Measurements from ENCODE around the gene TGFBR1. TPM values are rescaled to one million over a fixed set of nuclear protein-coding genes. Genes with fewer than 3 reads are reported as not detected.
A peak's percentile ranks its signal among the peaks of the same experiment; 100 is the strongest.

Gene TGFBR1
- total RNA-seq, 1 donor from 2014 or later, result 138 TPM

DNA sequence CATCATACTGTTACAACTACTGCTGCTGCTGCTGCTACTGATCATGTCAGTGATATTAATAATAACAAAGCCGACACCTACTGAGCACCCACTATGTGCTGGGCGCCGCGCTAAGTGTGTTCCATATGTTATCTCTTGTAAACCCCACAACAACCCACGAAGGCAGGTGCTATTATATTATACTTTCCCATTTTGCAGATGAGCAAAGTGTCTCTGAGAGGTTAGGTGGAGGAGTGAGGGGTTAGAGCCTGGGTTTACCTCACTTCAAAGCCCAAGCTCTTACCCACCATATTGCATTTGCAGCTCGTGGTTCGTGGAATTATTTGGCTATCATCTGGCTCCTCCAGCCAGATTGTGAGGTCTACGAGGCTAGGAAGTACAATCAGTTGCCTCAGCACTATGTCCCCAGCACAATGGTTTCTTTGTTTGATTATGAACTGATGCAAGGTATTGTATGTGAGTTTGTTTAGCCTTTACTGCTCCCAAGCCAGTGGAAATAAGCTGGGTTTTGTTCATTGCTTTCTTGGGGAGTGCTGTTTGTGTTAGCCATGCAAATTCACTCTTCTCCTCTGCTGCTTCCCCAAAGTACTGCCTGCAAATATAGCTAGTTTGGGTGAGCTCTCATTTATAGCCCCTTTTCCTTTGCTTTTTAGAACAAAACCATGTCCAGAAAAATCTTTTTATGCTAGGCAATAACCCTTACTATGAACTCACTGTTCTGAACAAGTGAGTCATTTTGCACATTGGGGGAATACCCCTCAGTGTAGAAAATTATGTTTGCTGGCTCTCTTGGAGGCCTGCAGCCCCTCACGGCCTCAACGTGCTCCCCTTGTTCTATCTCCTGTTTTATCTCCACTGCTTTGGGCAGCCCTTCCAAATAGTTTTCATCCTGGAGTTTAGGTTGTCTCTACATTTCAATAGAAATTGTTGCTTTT is 68.9 kb downstream of the TGFBR1 start:
- H3K27me3 ChIP-seq, result no peaks in the 10 kb centered on the region
- no peaks in the 10 kb centered on the region for H3K9me3 ChIP-seq (ENCODE audit: low read depth)
- no peaks in the 10 kb centered on the region for H3K9me3 Mint-ChIP-seq
- peak overlapping the region; percentile 66 for H3K4me2 ChIP-seq
- peak overlapping the region; percentile 2 for H3K4me3 Mint-ChIP-seq
- no peaks in the 10 kb centered on the region for H3K79me2 ChIP-seq (ENCODE audit: low read depth)
- no peak overlapping the region for H3K9ac ChIP-seq
- no peak overlapping the region for H2AFZ ChIP-seq (replicated peaks)
- H4K20me1 ChIP-seq (ENCODE audit: low read depth), result no peaks in the 10 kb centered on the region
- H3K36me3 ChIP-seq, result no peaks in the 10 kb centered on the region
- peak overlapping the region; percentile 3 for H3K4me3 ChIP-seq
- no peaks in the 10 kb centered on the region for H3K36me3 Mint-ChIP-seq
- H3K27me3 Mint-ChIP-seq (ENCODE audit: insufficient read depth, low read depth), result peaks cover 12% of the 10 kb centered on the region
- DNase-seq (ENCODE audit: low spot score), result peak; percentile 69
- H3K4me1 ChIP-seq, result peaks cover 68% of the 10 kb centered on the region
- H3F3A ChIP-seq (ENCODE audit: low read depth), result peaks cover 59% of the 10 kb centered on the region
- H3K4me1 Mint-ChIP-seq, result peaks cover 65% of the 10 kb centered on the region
- H3K27ac Mint-ChIP-seq, result peak overlapping the region; percentile 57
- peak overlapping the region; percentile 94 for H3K27ac ChIP-seq
- no peak for TF ChIP-seq EZH2phosphoT487 (IDR thresholded peaks at IDR 0.05)
- TF ChIP-seq, protein P1, sequence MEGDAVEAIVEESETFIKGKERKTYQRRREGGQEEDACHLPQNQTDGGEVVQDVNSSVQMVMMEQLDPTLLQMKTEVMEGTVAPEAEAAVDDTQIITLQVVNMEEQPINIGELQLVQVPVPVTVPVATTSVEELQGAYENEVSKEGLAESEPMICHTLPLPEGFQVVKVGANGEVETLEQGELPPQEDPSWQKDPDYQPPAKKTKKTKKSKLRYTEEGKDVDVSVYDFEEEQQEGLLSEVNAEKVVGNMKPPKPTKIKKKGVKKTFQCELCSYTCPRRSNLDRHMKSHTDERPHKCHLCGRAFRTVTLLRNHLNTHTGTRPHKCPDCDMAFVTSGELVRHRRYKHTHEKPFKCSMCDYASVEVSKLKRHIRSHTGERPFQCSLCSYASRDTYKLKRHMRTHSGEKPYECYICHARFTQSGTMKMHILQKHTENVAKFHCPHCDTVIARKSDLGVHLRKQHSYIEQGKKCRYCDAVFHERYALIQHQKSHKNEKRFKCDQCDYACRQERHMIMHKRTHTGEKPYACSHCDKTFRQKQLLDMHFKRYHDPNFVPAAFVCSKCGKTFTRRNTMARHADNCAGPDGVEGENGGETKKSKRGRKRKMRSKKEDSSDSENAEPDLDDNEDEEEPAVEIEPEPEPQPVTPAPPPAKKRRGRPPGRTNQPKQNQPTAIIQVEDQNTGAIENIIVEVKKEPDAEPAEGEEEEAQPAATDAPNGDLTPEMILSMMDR (IDR thresholded peaks at IDR 0.05), result no peak
- no peak for TF ChIP-seq EZH2 (IDR thresholded peaks at IDR 0.05)

DNA sequence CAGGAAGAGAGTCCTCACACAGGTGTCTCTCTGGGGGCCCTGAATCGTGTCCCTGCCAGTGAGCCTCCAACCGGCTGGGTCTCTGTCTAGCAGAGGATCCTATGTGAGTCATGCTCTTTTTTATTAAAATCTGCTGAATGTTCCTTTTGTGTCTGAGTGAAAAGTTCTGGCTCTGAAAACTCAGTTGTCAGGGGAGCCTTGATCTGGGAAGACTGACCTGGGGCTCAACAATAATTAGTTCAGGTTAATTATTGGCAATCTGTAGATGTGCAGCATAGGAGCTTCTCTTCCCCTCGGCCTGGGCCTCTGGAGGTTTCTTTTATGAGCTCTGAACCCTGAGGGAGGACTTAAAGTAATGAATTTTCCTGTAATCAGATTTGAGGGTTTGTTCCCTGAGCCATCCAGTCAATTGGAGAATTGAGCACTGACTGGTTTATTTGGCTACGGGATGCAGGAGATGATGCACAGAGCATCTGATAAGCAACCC is 71.7 kb downstream of the TGFBR1 start:
- Mint-ChIP-seq H3K4me3 (peak overlapping the region; percentile 24), H3K36me3 (no peaks in the 10 kb centered on the region), H3K4me1 (peaks cover 41% of the 10 kb centered on the region), H3K9me3 (no peaks in the 10 kb centered on the region), H3K27me3 (ENCODE audit: insufficient read depth, low read depth) (peaks cover 11% of the 10 kb centered on the region), H3K27ac (peak overlapping the region; percentile 10)
- no peaks in the 10 kb centered on the region for H3K36me3 ChIP-seq
- H3K27me3 ChIP-seq, result no peaks in the 10 kb centered on the region
- no peaks in the 10 kb centered on the region for H4K20me1 ChIP-seq (ENCODE audit: low read depth)
- H3K4me1 ChIP-seq, result peaks cover 42% of the 10 kb centered on the region
- no peak for TF ChIP-seq EZH2 (IDR thresholded peaks at IDR 0.05)
- TF ChIP-seq, protein P1 (IDR thresholded peaks at IDR 0.05), result no peak
- TF ChIP-seq EZH2phosphoT487 (IDR thresholded peaks at IDR 0.05), result no peak
- peaks cover 31% of the 10 kb centered on the region for H3F3A ChIP-seq (ENCODE audit: low read depth)
- H3K79me2 ChIP-seq (ENCODE audit: low read depth), result no peaks in the 10 kb centered on the region
- H3K9ac ChIP-seq, result no peak overlapping the region
- no peak for DNase-seq (ENCODE audit: low spot score)
- no peak overlapping the region for H3K4me3 ChIP-seq
- no peaks in the 10 kb centered on the region for H3K9me3 ChIP-seq (ENCODE audit: low read depth)
- peak overlapping the region; percentile 37 for H2AFZ ChIP-seq (replicated peaks)
- no peak overlapping the region for H3K27ac ChIP-seq
- no peak overlapping the region for H3K4me2 ChIP-seq

DNA sequence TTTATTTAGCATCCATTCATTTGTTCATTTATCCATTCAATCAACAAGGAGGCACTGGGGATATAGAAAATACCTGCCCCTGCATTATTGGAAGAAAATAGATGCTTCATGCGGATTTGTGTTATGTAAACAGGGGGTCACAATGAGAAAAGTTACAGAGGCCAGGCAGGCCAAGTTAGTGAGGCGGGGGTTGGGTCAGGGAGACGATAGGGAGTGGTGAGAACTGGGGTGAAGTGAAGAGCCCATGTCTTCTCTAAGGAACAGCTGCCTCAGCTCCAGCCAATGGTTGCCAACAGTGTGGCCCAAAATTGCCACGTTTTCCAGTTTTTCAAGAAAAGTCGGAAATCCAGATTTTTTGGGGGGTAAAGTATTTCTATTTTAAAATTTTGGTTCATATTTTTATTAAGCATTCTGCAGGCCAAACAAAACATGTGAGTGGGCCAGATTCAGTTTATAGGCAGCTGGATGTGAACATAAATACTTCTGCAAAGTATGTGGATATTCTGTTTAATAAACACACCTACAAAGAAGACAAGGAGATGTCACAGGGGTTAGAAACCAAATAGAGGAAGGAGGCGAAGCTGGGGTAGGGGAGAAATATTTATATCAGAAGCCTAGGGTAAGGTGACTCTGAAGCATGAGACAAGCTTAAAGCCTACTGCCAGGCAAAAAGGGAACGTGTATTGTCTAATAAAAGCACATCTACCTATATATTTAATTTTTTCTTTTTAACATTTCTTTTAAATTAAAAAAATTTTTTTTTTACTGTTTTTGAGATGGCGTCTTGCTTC is 72.9 kb downstream of the TGFBR1 start:
- H3K27me3 Mint-ChIP-seq (ENCODE audit: insufficient read depth, low read depth), result peaks cover 6% of the 10 kb centered on the region
- H2AFZ ChIP-seq (replicated peaks), result no peak overlapping the region
- no peaks in the 10 kb centered on the region for H3K36me3 ChIP-seq
- TF ChIP-seq, protein P1 (IDR thresholded peaks at IDR 0.05), result no peak
- TF ChIP-seq EZH2phosphoT487 (IDR thresholded peaks at IDR 0.05) (no peak), EZH2 (IDR thresholded peaks at IDR 0.05) (no peak)
- peaks cover 29% of the 10 kb centered on the region for H3K4me1 Mint-ChIP-seq
- H3K4me1 ChIP-seq, result peaks cover 30% of the 10 kb centered on the region
- no peaks in the 10 kb centered on the region for H3K27me3 ChIP-seq
- no peaks in the 10 kb centered on the region for H3K9me3 Mint-ChIP-seq
- DNase-seq (ENCODE audit: low spot score), result no peak
- no peaks in the 10 kb centered on the region for H3K36me3 Mint-ChIP-seq
- H3K4me3 Mint-ChIP-seq, result no peak overlapping the region
- no peak overlapping the region for H3K9ac ChIP-seq
- H4K20me1 ChIP-seq (ENCODE audit: low read depth), result no peaks in the 10 kb centered on the region
- no peak overlapping the region for H3K27ac ChIP-seq
- no peak overlapping the region for H3K27ac Mint-ChIP-seq
- H3K4me2 ChIP-seq, result no peak overlapping the region
- no peak overlapping the region for H3K4me3 ChIP-seq
- peaks cover 19% of the 10 kb centered on the region for H3F3A ChIP-seq (ENCODE audit: low read depth)
- no peaks in the 10 kb centered on the region for H3K79me2 ChIP-seq (ENCODE audit: low read depth)
- H3K9me3 ChIP-seq (ENCODE audit: low read depth), result no peaks in the 10 kb centered on the region
